HG03045 (cell line): ENCODE data around the gene ZNF655.

ENCODE experiments used
- ATAC-seq: cut with Tn5 transposase; IDR thresholded peaks from one replicate; pipeline ENCODE4 v1.9.1; 2021; ENCODE audit warnings: mild to moderate bottlenecking, moderate library complexity; ENCODE audit not compliant: unreplicated experiment

Gene ZNF655

DNA sequence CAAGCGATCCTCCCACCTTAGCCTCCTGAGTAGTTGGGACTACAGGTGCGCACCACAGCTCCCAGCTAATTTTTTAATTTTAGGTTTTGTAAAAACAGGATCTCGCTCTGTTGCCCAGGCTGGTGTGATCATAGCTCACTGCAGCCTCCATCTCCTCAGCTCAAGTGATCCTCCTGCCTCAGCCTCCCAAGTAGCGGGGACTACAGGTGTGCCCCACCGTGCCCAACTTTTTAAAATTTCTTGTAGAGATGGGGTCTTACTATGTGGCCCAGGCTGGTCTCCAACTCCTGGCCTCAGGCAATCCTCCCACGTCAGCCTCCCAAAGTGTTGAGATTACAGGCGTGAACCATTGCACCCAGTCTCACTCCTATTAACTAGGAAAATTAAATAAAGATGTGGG is 47.1 kb downstream of the ZNF655 start:
- ATAC-seq: no peak

DNA sequence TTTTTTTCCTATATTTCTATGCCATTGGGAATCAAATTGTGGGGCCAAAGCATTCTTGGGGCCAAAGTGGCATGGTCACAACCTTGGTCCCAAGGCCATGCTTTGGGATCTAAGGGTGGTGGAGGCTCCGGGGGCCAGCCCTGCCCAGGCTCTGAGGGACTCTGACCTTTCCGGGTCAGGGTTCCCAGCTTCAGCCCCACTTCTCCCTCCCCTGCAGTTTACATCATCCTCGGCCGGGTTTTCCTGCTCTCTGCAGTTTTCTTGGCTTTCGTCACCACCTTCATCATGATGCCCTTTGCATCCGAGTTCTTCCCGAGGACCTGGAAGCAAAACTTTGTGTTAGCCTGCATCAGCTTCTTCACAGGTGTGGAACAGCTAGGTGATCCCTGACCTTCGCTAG is 48.1 kb downstream of the ZNF655 start:
- no peak for ATAC-seq

DNA sequence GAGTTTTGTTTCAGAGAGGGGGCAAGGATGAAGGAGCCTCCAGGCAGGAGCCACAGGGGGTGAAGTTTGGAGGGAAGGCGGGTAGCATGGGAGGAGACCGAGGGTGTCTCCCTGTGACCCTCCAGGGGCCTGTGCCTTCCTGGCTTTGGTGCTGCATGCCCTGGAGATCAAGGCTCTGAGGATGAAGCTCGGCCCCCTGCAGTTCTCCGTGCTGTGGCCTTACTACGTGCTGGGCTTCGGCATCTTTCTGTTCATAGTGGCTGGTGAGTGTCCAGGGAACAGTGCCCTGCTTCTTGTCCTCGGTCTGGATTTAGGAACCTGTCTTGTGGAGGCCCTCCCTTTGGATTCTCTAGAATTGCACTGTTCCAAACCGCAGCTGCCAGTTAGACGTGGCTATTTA is 49.1 kb downstream of the ZNF655 start:
- ATAC-seq: no peak

DNA sequence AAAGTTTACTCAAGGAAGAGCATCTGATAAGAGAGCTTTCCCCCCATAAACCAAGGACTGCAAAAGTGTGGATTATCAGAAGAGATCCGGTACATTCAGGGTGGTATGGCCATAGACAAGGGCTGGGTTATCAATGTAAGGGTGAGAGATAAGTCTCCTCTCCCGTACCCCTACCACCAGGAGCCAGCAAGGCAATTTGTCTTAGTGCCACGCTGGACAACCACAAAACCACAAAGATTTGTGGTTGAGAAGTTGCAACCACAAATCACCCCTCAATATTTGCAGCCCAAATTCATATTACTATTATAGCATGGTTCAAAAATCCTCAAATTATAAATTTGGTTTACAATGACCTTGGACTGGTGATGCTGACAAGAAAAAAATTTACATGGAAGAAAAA is 56.1 kb downstream of the ZNF655 start:
- no peak for ATAC-seq

DNA sequence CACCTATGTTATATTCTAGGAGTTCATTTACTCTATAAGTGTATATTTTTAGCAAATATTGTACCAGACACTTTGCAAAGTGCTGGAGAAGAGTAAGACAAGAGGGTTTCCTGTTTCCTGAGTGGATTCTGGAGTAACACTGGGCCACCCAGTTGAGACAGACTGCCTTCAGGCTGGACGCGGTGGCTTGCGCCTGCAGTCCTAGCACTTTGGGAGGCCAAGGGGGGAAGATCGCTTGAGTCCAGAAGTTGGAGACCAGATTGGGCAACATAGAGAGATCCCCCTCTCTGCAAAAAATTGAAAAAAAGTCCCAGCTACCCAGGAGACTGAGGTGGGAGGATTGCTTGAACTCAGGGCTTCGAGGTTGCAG is 57.5 kb downstream of the ZNF655 start:
- ATAC-seq: no peak

DNA sequence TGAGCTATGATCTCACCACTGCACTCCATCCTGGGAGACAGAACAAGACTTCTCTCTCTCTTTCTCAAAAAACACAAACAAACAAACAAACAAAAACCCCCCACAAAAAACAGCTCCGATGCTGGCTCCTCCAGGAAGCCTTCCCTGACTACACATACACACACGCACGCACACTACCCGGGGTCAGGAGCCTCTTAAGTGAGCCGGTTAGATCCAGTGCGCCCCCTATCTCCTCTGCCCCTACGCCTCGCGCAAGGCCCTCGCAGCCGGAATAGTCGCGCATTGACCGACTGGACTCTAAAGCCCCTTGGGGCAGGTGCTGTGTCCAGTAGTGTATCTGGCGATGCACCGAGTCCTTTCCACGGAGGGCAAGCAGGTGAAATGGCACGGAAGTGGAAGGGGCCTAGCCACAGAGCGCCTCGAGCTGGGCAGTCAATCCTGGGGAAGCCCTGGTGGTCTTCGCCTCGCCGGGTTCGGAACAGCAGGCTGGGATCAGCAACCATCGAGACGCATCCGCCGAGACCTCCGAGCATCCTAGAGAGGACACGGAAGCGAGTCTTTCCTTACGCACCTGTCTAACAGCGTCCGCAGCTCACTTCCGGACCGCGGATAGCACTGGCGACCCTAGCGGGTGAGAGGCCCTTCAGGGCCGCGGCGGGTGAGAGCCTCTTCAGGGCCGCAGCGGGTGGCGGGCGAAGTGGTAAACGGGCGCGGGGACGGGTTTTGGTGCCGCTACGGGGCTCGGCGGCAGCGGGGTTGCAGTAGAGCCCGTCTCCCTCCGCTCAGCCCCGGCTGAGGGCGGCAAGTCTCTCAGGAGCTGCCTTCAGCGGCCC is 58.1 kb downstream of the ZNF655 start, which contains the start of gene ZSCAN25:
Gene ZSCAN25 (plus strand): TSS at position 588 of the 833 bp plus-strand sequence. CDS start 2,661 bp downstream, outside the sequence.
- ATAC-seq: peak; percentile 96

DNA sequence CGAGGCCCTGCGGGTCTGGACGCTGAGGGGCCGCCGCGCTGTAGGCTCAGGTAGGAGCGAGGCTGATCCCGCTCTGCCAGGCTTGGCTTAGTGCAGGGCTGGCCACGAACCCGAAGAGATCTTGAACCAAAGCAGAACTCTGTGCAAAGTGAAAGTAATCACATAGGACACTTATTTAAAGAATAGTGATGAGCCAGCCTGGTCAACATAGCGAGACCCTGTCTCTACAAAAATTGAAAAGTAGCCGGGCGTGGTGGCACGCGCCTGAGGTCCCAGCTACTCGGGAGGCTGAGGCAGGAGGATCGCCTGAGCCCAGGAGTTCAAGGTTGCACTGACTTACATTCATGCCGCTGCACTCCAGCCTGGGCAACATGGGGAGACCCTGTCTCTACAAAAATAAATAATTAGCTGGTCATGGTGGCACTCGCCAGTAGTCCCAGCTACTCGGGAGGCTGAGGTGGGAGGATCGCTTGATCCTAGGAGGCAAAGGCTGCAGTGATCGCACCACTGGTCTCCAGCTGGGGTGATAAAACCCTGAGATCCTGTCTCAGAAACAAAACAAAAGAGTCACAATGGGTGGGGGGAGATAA is 58.8 kb downstream of the ZNF655 start:
- ATAC-seq: no peak

DNA sequence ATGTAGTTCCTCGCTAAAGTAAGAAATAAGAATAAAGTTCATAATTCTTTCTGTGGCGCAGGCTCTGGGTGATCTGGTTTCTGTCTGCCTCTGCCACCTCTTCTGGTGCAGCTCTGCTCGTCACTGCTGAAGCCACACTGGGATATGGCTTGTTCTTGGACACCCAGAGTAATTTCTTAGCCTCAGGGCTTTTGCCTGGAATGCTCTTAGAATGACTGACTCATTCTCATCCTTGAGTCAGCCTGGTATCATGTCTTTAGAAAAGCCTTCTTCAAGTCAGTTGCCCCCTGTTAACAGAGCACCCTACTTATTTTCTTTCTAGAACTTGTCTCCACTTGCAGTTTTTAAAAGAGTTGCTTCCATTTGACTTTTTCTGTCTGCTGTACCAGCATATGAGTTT is 60.3 kb downstream of the ZNF655 start:
- no peak for ATAC-seq

DNA sequence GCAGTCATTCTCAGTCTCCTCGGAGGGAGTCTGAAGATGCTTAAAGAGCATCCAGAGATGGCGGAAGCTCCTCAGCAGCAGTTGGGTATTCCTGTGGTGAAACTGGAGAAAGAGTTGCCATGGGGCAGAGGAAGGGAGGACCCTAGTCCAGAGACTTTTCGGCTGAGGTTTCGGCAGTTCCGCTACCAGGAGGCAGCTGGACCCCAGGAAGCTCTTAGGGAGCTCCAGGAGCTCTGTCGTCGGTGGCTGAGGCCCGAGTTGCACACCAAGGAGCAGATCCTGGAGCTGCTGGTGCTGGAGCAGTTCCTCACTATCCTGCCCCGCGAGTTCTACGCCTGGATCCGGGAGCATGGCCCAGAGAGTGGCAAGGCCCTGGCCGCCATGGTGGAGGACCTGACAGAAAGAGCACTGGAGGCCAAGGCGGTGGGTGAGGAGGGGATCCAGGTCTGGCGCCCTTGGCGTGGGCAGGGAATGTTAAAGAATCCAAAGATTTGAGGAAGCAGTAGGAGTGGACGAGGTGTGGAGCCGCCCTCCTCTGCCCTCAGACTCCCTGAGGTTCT is 61.2 kb downstream of the ZNF655 start:
- no peak for ATAC-seq

DNA sequence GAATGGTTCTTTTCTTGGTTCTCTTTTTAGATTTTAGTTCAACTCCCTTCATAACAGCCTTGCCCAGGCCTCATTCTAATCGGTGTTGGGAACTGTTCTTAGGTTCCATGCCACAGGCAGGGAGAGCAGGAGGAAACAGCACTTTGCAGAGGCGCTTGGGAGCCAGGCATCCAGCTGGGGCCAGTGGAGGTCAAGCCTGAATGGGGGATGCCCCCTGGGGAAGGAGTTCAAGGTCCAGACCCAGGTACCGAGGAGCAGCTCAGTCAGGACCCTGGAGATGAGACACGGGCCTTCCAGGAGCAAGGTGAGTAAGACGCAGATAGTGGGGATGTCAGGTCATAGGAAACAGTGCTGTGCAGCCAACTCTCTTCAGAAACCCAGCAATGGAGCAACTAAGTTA is 62.8 kb downstream of the ZNF655 start:
- no peak for ATAC-seq

DNA sequence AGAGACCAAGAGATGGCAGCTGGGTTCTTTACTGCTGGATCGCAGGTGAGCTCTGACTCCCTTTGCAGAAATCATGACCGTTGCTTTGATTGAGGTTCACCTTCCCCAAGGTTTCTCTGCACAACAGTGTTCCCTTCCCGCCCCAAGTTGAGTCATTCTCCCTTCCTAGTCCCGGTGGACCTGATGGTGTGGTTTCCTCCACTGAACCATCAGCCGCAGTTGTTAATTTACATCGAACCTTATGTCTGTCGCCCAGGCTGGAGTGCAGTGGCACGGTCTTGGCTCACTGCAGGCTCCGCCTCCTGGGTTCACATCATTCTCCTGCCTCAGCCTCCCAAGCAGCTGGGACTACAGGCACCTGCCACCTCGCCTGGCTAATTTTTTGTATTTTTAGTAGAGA is 64.2 kb downstream of the ZNF655 start:
- ATAC-seq: no peak

DNA sequence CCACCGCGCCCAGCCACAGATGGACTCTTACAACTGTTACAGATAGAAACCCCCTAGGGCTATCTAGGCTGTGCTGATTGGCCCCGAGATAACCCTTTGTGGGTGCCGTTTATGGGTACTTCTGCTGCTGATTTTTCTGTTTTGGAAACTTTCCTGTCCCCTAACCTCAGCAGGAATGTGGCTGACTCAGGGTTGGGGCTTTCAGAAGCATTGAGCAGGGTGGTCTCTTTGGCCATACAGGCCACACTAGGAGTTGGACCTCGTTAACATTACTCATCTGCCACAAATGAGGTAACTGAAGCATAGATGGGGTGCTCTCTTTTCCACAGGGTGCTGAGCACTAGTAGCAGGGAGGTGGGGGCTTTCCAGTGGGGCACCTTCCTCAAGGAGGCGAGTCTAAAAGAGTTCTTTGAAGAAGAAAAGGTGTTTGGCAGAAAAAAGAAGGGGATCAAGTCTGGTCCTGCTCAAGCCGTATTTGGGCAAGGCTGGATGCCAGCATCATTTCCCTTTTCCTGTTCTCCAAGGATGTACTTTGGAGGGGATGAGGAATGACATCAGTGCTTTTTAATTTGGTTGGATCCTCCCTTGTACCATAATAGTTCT is 64.8 kb downstream of the ZNF655 start:
- ATAC-seq: no peak

DNA sequence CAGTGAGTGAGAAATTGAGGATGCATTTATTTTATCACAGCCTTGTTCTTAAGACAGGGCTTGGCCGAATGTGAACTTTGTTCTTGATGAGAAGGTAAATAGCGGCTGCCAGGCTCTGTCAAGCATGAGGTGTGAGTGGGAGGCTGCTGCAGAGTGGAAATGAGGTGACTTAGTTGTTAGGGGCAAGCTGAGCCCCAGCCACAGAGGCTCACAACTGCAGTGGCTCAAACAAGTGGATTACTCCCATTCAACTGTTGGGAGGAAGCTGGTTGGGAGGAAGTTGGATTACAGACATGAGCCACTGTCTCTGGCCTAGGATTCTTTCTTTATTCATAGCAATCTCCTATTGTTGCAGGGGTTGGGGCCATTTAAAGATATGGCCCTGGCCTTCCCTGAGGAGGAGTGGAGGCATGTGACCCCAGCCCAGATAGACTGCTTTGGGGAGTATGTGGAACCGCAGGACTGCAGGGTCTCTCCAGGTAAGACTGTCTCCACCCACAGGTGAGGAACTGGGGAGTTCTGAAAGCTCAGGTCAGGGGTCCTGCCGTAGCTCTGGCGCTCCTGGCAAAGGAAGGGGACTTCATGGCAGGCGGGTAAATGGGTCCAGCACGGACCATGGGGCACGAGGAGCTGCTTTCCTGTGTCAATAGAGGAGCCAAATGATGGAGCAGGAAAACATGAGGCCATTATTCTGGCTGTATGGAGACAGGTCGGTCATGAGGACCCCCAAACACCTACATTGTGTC is 65.4 kb downstream of the ZNF655 start:
- no peak for ATAC-seq

DNA sequence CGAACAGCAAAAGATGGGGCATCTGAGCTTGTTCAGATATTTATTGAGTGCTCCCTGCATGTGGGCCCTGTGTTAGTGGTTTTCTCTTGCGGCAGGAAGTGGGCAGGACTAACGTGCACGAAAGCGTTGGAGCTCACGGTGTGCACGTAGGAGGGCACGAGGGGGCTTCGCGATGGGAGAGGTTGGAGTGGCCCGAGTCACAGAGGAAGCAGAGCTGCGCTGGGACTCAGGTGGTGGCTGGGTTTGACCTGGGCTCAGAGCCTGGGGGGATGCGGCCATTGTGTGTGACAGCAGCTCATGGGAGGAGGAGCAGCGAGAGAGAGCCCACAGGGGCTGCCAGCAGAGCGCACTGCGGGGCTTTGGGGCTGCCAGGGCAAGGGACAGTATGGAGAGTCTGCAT is 66.0 kb downstream of the ZNF655 start:
- ATAC-seq: no peak

DNA sequence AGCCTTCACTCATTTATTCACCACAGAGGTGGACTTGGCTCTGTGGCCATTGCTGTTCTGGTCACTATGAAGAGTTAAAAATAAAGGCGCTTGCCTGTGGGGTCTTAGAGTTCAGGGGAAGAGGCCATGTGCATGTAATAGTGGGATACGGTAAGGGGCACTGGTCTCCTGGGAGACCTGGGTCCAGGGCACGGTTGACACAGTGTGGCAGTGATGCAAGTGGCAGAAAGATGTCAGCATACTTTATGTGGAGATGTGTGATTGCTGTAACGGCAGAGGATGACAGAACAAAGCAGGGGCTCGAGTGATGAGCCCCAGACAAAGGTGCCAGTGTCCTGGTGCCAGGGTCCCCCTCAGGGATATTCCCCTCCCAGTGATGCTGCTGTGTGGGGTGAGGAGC is 66.9 kb downstream of the ZNF655 start:
- no peak for ATAC-seq

DNA sequence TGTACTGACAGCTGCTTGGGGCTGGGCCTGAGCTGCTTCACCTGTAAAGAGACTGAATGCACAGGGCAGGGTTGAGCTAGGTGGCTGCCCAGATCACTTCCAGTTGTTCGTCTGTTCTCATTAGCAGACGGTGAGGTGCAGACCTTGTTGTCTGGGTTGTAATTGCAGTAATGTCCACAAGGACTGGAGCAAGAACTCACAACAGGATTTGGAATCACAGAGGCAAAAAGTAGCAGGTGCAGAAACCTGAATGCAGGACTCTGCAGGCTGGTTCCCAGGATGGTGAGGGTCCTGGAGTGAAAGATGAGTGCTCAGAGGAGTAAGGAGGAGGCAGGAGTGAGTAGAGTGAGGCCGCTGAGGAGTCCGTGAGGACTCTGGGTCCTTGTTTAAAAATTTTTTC is 67.5 kb downstream of the ZNF655 start:
- ATAC-seq: no peak
